Neural crest cell (in vitro differentiated cells): ENCODE results near the gene S100PBP. TPM values are rescaled to one million over a fixed set of nuclear protein-coding genes. Genes with fewer than 3 reads are reported as not detected.
A peak's percentile ranks its signal among the peaks of the same experiment; 100 is the strongest.

ENCODE experiments used
- DNase-seq: peaks from one replicate; pipeline ENCODE4 v3.0.0; 2021; ENCODE audit warnings: low read depth, mixed read lengths, low spot score
- H3K27ac Mint-ChIP-seq: one replicate; pipeline ENCODE4 v1.8.0; 2021; ENCODE audit warnings: mild to moderate bottlenecking, mixed read lengths; ENCODE audit not compliant: unreplicated experiment
- H3K27me3 Mint-ChIP-seq: 2 replicates; pipeline ENCODE4 v1.8.0; 2021; ENCODE audit warnings: low read depth, mild to moderate bottlenecking, mixed read lengths
- H3K36me3 Mint-ChIP-seq: 2 replicates; pipeline ENCODE4 v1.8.0; 2021; ENCODE audit warnings: low read depth, mild to moderate bottlenecking, mixed read lengths
- H3K4me1 Mint-ChIP-seq: 2 replicates; pipeline ENCODE4 v1.8.0; 2021; ENCODE audit warnings: mixed read lengths
- H3K4me3 Mint-ChIP-seq: one replicate; pipeline ENCODE4 v1.8.0; 2021; ENCODE audit warnings: mild to moderate bottlenecking, mixed read lengths
- H3K9me3 Mint-ChIP-seq: 2 replicates; pipeline ENCODE4 v1.8.0; 2021; ENCODE audit warnings: mixed read lengths
- total RNA-seq: library from RNA; stranded (reverse); gene quantifications from 2 replicates; pipeline ENCODE4 v1.2.1, GENCODE V29; 2021
- TF ChIP-seq, protein P1 (sequence below): fragments of 200-600 bp; sonication (generic); conservative IDR thresholded peaks from 2 replicates; pipeline ENCODE4 v1.5.0; 2021; ENCODE audit warnings: antibody characterized with exemption, mild to moderate bottlenecking

Gene S100PBP
- total RNA-seq, 1 donor from 2014 or later: 55.0 TPM

- peaks cover 3% of the 10 kb centered on the region for H3K4me1 Mint-ChIP-seq
- DNase-seq: no peak
- H3K36me3 Mint-ChIP-seq: peaks cover 24% of the 10 kb centered on the region
- no peak overlapping the region for H3K4me3 Mint-ChIP-seq
- H3K9me3 Mint-ChIP-seq: peaks cover 2% of the 10 kb centered on the region
- TF ChIP-seq, protein P1, sequence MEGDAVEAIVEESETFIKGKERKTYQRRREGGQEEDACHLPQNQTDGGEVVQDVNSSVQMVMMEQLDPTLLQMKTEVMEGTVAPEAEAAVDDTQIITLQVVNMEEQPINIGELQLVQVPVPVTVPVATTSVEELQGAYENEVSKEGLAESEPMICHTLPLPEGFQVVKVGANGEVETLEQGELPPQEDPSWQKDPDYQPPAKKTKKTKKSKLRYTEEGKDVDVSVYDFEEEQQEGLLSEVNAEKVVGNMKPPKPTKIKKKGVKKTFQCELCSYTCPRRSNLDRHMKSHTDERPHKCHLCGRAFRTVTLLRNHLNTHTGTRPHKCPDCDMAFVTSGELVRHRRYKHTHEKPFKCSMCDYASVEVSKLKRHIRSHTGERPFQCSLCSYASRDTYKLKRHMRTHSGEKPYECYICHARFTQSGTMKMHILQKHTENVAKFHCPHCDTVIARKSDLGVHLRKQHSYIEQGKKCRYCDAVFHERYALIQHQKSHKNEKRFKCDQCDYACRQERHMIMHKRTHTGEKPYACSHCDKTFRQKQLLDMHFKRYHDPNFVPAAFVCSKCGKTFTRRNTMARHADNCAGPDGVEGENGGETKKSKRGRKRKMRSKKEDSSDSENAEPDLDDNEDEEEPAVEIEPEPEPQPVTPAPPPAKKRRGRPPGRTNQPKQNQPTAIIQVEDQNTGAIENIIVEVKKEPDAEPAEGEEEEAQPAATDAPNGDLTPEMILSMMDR: no peak
- H3K27ac Mint-ChIP-seq: no peak overlapping the region
- H3K27me3 Mint-ChIP-seq: no peaks in the 10 kb centered on the region
These were observed 8.9 kb upstream of the S100PBP start for GRCh38 chr1:32808580-32808979.

- peaks cover 1% of the 10 kb centered on the region for H3K9me3 Mint-ChIP-seq
- H3K27me3 Mint-ChIP-seq: no peaks in the 10 kb centered on the region
- DNase-seq: no peak
- H3K27ac Mint-ChIP-seq: no peak overlapping the region
- peaks cover 26% of the 10 kb centered on the region for H3K36me3 Mint-ChIP-seq
- peaks cover 12% of the 10 kb centered on the region for H3K4me1 Mint-ChIP-seq
- no peak overlapping the region for H3K4me3 Mint-ChIP-seq
- TF ChIP-seq, protein P1: no peak
These were observed 7.1 kb upstream of the S100PBP start for GRCh38 chr1:32810358-32810757.

GRCh38 chr1:32811265-32811664 lies 6.2 kb upstream of the S100PBP start:
- Mint-ChIP-seq H3K27me3 (no peaks in the 10 kb centered on the region), H3K4me3 (peak overlapping the region; percentile 51), H3K27ac (no peak overlapping the region), H3K9me3 (no peaks in the 10 kb centered on the region), H3K4me1 (peaks cover 16% of the 10 kb centered on the region), H3K36me3 (peaks cover 19% of the 10 kb centered on the region)
- DNase-seq: no peak
- TF ChIP-seq, protein P1: no peak

- TF ChIP-seq, protein P1: no peak
- Mint-ChIP-seq H3K4me3 (peak overlapping the region; percentile 51), H3K27me3 (no peaks in the 10 kb centered on the region), H3K36me3 (peaks cover 19% of the 10 kb centered on the region), H3K9me3 (no peaks in the 10 kb centered on the region), H3K27ac (peak overlapping the region; percentile 16), H3K4me1 (peaks cover 22% of the 10 kb centered on the region)
- no peak for DNase-seq
These were observed 5.5 kb upstream of the S100PBP start for GRCh38 chr1:32811917-32812316.

GRCh38 chr1:32813941-32814739 lies 3.3 kb upstream of the S100PBP start:
- Mint-ChIP-seq H3K4me3 (peak overlapping the region; percentile 7), H3K36me3 (peaks cover 12% of the 10 kb centered on the region), H3K27me3 (no peaks in the 10 kb centered on the region), H3K27ac (no peak overlapping the region), H3K9me3 (no peaks in the 10 kb centered on the region), H3K4me1 (peaks cover 32% of the 10 kb centered on the region)
- TF ChIP-seq, protein P1: no peak
- no peak for DNase-seq
